CD1c-positive myeloid dendritic cell (primary cell): ENCODE data around the gene CES2.

Experiments used
- DNase-seq: peaks from one replicate; pipeline ENCODE4 v3.0.0-alpha.2; 2016; ENCODE audit errors: extremely low spot score

CES2 gene

DNA sequence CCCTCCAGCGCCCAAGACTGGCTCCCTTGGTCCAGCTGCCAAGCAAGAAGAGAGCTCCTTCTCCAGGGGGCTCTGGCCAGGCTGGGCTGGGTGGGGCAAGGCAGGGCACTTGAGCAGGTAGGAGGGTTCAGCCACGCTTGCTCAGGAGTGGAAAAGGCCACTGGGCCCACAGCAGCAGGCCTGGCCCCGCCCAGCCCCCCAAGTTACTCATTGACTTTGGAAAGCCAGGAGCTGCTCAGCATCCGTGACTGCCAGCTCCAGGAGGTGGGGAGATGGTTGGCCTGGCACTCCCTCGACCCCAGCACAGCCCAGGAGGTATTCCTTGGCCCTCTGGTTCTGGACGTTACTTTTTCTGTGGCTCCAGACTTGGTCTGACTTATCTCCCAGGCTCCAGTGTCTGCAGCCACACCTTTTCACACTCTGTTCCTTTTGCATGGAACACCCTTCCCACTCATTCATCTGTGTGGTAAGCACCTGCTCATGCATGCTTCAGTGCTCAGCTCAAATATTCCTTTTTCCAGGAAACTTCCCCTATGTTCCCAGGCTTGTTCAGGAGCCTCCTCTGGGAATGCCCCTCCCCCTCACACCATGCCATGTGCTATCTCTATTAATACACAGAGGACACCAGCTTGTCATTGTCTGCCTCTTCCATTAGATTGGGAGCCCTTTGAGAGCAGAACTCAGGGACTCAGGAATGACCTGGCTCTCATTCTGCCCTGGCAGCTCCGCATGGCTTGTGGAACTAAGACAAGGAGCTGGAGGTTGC is 16.3 kb upstream of the CES2 start, which contains the start of gene CDH16:
TSS of gene CDH16 (minus strand) at position 83 of the 766 bp plus-strand sequence. CDS start 820 bp downstream, outside the sequence.
- no peak for DNase-seq

DNA sequence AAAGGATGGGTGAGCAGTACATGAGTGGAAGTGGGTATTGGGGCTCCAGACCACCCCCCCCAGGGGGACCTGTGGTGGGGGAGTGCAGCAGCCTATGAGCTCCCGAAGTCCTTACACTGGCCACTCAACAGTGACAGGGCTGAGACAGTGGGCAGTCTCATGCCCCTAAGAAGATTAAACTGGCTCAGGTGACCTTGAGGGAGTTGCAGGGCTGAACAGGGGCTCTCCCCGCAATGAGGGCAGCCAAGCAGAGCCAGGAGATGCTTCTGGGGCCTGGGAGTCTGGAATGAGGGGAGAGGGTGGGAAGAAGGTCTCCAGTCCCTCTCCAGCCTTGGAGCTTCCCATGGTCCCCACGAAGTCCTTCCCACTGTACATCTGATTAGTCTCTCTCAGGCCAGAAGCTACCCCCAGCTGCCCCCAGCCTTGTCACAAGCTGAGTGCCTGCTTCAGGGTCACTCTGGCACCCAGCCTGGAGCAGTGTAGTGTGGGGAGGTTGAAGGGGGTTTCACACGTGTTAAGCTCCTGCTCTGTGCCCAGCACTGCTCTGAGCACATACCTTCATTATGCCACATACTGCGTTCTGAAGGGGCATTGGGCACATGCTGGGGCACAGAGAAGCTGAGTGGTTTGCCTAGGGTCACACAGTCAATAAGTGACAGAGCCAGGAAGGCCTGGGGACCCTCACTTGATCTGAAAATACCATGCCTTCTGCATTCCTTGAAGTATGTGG is 15.6 kb upstream of the CES2 start:
- no peak for DNase-seq

DNA sequence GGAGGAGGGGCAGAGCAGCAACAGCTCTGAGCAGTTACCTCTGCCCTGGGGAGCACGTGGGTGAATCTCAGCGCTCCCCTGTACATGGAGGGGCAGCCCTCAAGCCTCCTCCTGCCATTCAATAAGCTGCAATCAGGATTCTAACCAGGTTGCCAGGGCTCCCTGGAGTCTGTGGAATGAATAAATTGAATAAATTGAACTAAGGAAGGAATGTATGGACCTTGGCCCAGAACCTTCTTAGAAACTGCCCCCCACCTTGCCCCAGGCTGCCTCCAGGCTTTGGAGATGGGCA is 15.1 kb upstream of the CES2 start:
- DNase-seq: no peak

DNA sequence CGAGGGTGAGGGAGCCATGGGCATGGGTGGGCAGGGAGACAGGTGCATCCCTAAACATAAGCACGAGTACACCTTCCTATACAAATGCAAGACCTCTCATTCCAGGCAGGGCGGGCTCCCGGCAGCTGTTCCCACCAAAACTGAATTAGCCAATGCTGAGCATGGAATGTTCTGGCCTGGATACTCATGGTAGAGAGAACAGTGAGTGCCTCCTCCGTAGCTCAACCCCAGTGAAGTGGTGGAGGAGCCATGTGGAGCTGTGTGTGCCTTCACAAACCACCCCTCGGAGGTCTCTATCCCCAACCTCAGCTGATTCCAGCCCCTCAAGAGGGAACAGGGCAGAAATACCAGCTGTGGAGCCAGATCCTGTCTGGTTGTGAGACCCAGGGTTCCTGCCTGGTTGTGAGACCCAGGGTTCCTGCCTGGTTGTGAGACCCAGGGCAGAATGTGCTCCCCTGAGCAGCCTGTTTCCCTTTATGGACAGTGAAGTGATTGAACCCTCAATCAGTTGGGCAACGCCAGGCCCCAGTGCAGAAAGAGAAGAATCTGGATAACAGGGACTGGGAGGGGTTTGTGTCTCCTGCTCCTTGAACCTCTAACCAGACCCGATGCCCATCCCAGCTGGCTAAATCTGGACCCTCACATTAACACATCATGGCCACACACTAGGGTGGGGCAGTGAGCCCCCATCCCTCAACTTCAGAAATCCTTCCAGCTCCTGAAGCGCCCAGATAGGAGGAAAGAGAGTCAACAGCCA is 14.2 kb upstream of the CES2 start:
- DNase-seq: no peak

DNA sequence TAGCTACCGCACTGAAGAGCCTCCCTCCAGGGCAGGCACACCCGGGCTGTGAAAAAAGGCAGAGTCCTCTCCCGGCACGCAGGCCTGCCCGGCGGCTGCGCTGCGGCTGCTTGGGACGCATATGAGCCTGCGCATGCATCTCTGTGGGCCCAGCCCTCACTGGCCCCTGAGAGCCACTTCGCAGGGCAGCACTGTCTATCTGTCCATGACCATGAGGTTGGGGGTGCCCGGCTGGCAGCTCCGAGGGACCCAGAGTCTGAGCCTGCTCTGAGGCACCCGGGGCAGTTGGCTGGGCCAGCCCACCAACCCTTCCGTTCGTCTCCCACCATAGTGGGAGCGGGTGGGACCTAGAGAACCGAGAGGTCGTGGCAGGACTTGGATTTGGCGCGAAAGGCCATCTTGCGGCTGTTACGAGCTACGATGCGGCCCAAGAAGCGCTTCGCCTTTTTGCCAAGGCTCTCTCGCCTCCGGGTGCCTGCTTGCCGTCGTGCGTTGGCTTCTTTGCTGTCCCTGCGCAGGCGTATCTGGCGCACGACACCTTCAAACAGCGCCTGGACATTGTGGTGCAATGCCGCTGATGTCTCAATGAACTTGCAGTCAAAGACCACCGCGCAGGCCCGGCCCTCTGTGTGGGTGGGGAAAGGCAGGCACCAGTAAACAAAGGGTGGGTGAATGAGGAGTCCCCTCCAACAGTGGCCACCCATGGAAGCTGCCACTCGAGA is 13.4 kb upstream of the CES2 start:
- DNase-seq: no peak

DNA sequence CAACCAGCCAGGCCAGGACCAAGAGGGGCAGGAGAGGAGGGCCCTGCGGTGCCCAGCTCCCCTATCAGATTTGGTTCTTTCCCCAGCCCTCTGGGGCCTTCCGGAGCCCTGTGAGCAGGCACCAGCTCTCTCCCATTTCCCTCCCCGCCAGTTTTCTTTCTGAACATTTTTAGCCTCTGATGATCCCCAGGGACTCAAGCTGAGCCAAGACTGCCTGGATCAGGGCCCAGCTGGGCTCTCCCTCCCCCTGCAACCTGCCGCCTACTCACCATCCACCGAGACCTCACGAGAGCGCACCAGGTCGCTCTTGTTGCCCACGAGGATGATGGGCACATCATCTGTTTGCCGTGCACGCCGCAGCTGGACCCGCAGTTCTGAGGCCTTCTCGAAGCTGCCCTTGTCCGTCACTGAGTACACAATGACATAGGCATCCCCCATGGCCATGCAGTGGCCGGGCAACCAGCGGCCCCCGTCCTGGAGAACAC is 12.0 kb upstream of the CES2 start:
- DNase-seq: no peak

DNA sequence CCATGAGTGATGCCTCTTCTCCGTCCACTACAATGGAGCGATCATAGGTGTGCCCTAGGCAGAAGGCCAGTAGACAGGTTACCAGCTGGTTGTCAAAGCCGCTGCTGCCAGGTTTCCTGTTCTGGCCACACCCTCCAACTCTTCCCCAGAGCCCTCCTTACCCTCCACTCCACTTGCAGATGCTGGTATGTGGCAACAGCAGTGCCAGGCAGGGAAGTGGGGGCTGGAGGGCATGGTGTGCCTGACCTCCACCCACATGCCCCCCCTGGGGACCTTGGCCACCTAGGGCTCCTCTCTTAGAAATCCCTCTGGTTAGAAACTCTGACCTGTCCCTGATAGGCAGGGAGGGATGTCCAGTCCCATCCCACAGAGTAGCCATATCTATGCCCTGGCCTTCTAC is 11.4 kb upstream of the CES2 start:
- no peak for DNase-seq

DNA sequence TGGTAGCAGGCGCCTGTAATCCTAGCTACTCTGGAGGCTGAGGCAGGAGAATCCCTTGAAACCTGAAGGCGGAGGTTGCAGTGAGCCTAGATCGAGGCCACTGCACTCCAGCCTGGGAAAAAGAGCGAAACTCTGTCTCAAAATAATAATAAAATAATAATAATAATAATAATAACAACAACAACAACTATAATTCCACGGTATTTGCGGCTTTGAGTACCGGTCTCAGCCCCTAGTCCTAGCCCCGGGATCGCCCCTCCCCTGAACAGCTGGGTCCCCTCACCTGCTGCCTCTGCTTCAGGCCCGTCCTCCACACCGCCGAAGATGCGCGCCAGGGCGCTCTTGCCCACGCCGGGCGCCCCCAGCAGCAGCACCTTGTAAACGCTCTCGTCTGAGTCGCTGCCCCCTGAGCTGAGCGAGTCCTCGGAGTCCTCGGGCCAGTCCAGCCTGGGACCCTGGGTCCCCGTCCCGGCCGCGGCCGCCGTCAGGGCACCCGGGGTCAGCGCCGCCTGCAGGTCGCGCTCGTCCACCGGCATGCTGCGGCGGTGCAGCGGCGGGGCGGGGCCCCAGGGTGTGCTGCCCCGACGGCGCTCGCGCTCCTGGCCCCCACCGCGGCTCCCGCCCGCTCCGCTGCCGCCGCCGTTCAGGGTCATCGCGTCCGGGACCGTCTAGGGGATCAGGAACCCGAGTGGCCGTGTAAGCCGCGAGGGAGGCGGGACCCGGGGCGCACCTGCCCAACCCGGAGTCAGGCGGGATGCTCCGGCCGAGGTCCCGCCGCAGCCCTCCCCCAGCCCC is 10.6 kb upstream of the CES2 start:
- DNase-seq: peak; percentile 60

DNA sequence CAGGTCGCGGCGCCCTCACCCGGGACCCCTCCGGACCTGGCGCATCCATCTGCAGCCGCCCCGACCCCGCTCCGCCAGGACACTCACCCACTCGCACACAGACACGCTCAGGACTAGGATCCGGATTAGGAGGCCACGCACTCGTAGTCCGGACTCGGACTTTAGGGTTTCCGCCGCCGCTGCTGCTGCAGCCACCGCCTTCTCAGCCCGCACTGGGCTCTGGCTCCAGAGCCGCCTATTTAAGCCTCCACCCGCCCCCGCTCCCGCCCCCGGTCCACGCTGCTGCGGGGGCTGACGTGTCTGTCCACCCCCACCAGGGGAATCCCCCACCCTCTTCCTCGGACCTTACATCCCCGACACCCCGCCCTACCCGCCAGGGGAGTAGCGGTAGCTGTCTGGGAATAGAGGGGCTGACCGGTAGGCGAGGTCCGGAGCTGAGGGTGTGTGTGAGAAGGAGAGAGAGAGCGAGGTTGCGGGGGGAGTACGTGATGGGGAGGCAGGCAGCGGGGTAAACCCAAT is 9.9 kb upstream of the CES2 start, which contains the start of gene RRAD:
TSS of gene RRAD (minus strand) at position 214 of the 519 bp plus-strand sequence. CDS start 356 bp downstream, outside the sequence.
- DNase-seq: peak; percentile 7

DNA sequence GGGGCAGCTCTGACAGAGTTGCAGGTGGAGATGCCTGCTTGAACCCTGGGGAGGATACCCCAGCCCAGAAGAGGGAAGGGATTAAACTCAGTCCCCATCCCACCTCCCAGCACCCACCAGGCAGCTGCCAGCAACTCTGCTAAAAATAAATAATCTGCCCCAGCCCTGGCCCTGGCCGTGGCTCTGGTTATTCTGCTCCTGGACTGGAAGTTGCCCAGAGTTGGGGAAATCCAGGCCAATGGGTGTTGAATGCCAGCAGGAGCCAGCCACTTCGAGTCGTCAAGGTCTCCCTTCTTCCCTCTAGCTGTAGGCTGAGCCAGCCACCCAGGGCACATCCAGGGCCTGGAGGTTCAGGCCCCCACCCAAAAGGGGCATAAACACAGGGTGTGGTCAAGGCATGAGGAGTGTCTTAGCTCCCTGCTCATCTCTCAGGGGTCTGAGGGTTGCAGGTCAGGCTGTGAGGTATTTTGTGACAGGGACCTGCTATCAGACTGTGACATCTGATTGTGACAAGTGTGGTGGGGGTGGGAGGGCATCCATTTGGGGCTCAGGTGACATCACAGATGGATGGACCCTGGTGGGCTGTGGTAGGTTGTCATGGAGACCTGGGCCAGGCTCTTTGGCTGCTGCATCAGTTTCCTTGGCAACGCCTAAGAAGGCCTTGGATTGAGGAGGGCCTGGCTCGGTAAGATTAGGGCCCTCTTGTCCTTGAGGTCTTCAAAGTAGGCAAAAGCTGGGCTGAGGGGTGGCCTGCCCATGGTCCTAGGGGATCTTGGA is 9.0 kb upstream of the CES2 start:
- DNase-seq: no peak

DNA sequence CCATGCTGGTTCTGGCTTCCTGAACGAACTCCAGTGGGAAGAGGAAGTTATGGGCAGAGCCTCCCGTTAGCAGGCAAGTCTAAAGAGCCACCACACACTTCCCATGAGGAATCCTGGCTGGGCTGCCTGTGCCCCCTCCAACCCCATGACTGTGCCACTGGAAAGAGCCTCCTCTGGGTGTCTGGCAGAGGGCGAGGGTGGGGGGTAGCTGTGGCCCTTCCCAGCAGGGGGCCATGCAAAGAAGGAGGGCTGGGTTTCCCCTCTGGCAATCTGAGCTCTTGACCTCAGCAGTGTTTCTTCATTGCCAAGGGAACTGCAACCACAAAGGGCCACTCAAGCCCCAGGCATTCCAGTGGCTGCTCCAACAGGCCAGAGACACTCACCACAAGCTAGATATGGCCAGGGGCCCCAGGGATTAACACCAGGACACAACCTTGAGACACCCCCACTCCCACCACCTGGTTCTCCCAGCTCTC is 8.3 kb upstream of the CES2 start:
- peak; percentile 44 for DNase-seq

DNA sequence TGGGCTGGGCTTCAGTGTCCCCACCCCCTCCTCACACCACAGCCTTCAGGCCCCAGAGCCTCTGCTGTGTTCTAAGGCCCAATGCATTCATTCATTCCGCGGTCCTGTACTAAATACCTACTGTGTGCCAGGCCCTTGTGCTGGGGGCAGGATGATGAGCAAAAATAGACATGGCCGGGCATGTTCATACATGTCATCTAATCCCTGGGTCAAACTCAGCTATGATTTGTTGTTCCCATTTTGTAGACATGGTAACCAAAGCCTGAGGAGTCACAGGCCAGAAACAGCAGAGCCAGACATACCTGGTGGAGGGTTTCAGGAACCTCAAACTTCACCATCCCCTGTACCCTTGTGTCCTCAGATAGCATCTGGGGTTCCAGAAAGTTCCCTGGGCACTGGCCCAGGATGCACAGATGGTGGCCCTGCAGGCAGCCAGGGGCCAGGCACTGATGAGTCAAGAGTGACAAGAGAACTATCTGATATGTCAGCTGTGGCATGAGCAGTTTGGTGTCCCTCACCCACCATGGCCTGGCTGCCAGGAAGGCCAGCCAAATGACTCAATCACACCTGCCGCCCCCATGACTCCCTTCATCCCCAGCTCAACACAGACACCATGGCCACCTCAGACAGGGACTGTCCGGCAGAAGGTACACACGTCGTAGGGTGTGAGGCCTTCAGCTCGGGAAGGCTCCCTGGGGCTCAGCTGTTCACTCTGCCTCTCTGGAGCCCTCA is 7.2 kb upstream of the CES2 start:
- DNase-seq: no peak

DNA sequence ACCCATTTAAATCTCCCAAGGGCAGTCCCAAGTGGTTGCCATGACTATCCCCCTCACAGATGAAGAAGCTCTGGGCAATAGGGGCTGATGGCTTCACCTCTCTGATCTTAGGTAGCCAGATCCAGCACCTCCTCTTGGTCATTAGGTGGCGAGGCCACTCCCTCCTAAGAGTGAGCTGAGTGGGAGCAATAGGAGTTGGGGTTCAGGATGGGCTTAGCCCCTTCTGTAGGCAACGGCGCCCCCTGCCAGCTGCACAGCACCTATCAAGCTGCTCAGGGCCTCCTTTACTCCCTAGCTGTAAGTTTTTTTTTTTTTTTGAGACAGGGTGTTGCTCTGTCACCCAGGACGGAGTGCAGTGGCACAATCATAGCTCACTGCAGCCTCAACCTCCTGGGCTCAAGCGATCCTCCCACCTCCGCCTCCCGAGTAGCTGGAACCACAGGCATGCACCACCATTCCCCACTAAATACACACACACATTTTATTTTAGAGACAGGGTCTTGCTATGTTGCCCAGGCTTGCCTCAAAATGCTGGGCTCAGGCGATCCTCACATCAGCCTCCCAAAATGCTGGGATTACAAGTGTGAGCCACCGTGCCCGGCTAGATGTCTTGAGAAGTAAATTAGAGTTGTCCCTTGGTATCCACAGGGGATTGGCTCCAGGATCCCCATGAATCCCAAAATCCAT is 6.5 kb upstream of the CES2 start:
- DNase-seq: peak; percentile 3

DNA sequence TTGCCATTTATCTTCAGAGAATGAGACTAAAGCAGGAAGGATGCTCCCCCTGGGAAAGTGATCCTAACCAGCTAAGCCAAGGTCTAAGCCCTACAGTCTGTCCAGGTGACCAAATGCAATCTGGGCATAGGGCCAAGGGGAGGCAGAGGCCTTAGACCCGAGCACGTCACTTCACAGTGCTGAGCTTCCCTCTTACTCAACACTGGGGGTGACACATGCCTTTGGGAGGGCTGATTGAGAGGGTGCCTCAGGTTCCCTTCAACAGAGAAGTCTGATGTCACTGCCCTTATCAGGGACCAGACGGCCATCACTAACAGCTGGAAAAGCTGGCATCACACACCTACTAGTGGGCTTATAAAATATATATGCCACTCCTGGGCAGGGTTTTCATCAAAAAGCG is 5.1 kb upstream of the CES2 start:
- DNase-seq: peak; percentile 17

DNA sequence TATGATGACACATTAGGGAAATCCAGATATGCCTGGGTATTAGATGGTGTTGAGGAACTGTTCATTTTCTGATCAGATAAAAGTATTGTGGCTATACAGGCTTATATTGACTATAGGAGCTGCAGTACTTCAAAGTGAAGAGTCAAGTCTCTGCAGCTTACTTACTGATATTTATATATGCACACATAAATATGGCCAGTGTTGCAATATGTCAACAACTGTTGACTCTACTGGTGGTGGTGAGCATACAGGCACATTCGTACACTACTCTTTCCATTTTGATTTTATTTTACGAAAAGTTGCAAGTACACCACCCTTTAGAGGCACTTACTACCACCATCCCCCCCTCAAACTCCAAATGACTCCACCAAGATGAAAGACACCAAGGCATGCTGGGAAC is 3.7 kb upstream of the CES2 start:
- no peak for DNase-seq

DNA sequence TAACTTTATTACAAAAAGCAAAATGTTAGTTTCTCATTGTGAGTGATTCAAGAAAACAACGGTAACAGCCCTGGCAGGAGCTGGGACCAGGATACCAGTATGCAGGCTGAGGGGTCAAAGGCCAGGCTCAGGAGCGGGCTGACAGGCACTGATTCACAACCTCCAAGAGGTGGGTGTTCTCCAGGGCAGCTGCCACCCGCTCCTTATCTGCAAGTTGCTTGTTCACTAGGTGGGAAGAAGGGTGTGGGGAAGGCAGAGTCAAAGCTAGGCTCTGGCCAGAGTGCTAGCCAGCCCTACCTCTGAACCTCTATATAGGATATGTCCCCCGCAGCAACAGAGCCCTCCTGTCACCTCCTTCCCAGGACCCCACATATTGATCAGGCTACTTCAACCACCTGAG is 3.2 kb upstream of the CES2 start:
- DNase-seq: no peak

DNA sequence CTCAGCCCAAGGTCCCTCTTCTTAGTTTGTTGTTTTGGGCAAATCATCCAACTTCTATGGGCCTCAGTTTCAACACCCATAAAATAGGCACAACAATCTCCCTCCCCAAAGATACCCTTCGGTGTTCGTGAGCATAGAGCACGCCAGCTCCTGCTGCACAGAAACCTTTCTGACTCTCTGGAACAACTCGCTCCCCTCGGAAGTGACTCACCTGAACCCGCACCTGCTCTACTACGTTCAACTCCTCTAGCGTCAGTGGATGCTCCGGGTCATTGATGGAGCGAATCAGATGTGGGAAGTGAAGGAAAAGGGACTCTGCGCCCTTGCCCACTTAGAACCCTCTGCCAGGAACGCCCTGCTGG is 1.6 kb upstream of the CES2 start:
- no peak for DNase-seq

DNA sequence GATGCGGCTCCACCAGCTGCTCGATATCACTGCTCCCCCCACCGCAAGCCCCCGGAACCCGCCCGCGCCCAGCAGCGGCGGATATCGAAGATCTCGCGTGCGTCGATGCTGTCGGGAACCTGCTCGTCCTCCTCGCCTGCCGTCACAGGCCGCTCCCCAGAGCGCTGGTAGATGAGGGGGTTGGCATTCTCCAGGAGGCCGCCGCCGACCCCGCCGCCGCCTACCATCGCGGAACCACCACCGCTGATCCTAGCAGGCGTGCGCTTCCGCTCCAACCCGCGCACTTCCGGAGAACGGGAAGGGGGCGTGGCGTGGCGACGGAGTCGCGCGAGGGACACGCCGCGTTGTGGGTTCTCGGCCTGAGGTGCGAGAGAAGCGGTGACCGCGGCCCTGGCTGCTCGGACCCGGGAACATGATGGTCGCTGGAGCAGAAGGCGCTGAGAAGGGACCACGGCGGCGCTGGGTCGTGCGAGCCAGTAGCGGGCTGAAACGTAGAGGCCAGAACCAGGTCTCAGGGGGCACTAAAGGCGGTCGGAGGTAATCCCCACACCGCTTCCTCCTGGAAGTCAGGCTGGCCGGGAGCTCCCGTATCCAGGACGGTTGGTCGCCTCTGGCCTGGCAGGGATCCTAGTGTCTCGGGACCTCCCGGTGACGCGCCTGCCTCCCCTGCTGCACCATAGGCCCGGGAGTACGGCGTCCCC is 1.0 kb upstream of the CES2 start, which contains the start of gene CIAO2B:
TSS of gene CIAO2B (minus strand) at position 265 of the 701 bp plus-strand sequence. CDS start at position 227, 38 bp downstream.
- peak; percentile 95 for DNase-seq
